IPS-20b (cell line): Measurements from ENCODE around the gene BSN.

ENCODE experiments used
- H3K27ac ChIP-seq: one replicate; pipeline ENCODE4 v1.5.1; 2013; ENCODE audit warnings: low read length
- H3K27me3 ChIP-seq: 2 replicates; pipeline ENCODE4 v1.6.1; 2013; ENCODE audit warnings: mild to moderate bottlenecking, low read length, inconsistent platforms; ENCODE audit not compliant: insufficient read depth
- H3K36me3 ChIP-seq: 2 replicates; pipeline ENCODE4 v1.6.1; 2013; ENCODE audit warnings: low read depth, mild to moderate bottlenecking, inconsistent platforms, low read length, moderate library complexity; ENCODE audit not compliant: insufficient read depth
- H3K4me1 ChIP-seq: 2 replicates; pipeline ENCODE4 v1.6.1; 2013; ENCODE audit warnings: mild to moderate bottlenecking, control low read depth, inconsistent platforms, low read length, moderate library complexity; ENCODE audit not compliant: insufficient read depth
- H3K4me3 ChIP-seq: 2 replicates; pipeline ENCODE4 v1.5.1; 2013; ENCODE audit warnings: mild to moderate bottlenecking, low read length, inconsistent platforms
- H3K9ac ChIP-seq: 2 replicates; pipeline ENCODE4 v1.6.1; 2013; ENCODE audit warnings: low read depth, mild to moderate bottlenecking, inconsistent platforms, low read length, moderate library complexity
- H3K9me3 ChIP-seq: 2 replicates; pipeline ENCODE4 v1.6.1; 2013; ENCODE audit warnings: mild to moderate bottlenecking, low read depth, low read length, inconsistent platforms; ENCODE audit not compliant: insufficient read depth

BSN gene

GRCh38 chr3:49699281-49699979 is 145.2 kb downstream of the BSN start:
- Histone ChIP-seq H3K27ac (no peak overlapping the region), H3K27me3 (no peaks in the 10 kb centered on the region), H3K36me3 (peaks cover 20% of the 10 kb centered on the region), H3K4me3 (no peak overlapping the region), H3K9me3 (no peaks in the 10 kb centered on the region), H3K4me1 (0 out of 2 replicates have a peak, but pooled peaks cover 3% of the 10 kb centered on the region), H3K9ac (no peak overlapping the region)

GRCh38 chr3:49700014-49700413 is 145.7 kb downstream of the BSN start:
- Histone ChIP-seq H3K27me3 (no peaks in the 10 kb centered on the region), H3K27ac (no peak overlapping the region), H3K9ac (no peak overlapping the region), H3K4me3 (no peak overlapping the region), H3K4me1 (0 out of 2 replicates have a peak, but pooled peaks cover 3% of the 10 kb centered on the region), H3K36me3 (peaks cover 24% of the 10 kb centered on the region), H3K9me3 (no peaks in the 10 kb centered on the region)

GRCh38 chr3:49700453-49701128 is 146.3 kb downstream of the BSN start:
- Histone ChIP-seq H3K27ac (no peak overlapping the region), H3K9ac (no peak overlapping the region), H3K36me3 (peaks cover 26% of the 10 kb centered on the region)

GRCh38 chr3:49701388-49702077 is 147.3 kb downstream of the BSN start:
- Histone ChIP-seq H3K27ac (no peak overlapping the region), H3K36me3 (peaks cover 32% of the 10 kb centered on the region), H3K9me3 (no peaks in the 10 kb centered on the region), H3K4me1 (0 out of 2 replicates have a peak, but pooled peaks cover 3% of the 10 kb centered on the region), H3K4me3 (no peak overlapping the region), H3K27me3 (no peaks in the 10 kb centered on the region), H3K9ac (no peak overlapping the region)

More at GRCh38 chr3:49700453-49701128, 146.3 kb downstream of the BSN start:
- H3K9me3 ChIP-seq = no peaks in the 10 kb centered on the region
- H3K4me1 ChIP-seq = 0 out of 2 replicates have a peak, but pooled peaks cover 3% of the 10 kb centered on the region
- H3K27me3 ChIP-seq = no peaks in the 10 kb centered on the region
- no peak overlapping the region for H3K4me3 ChIP-seq

GRCh38 chr3:49702672-49703071 is 148.4 kb downstream of the BSN start:
- Histone ChIP-seq H3K27me3 (no peaks in the 10 kb centered on the region), H3K9me3 (no peaks in the 10 kb centered on the region), H3K4me3 (no peak overlapping the region), H3K27ac (no peak overlapping the region), H3K9ac (no peak overlapping the region), H3K36me3 (peaks cover 32% of the 10 kb centered on the region), H3K4me1 (0 out of 2 replicates have a peak, but pooled peaks cover 3% of the 10 kb centered on the region)

- no peak overlapping the region for H3K9ac ChIP-seq
- no peak overlapping the region for H3K27ac ChIP-seq
- H3K4me3 ChIP-seq = no peak overlapping the region
- H3K4me1 ChIP-seq = 0 out of 2 replicates have a peak, but pooled peaks cover 3% of the 10 kb centered on the region
- no peaks in the 10 kb centered on the region for H3K27me3 ChIP-seq
- no peaks in the 10 kb centered on the region for H3K9me3 ChIP-seq
- H3K36me3 ChIP-seq = peaks cover 28% of the 10 kb centered on the region
These were observed 149.2 kb downstream of the BSN start for GRCh38 chr3:49703443-49703927.

- H3K36me3 ChIP-seq = peaks cover 28% of the 10 kb centered on the region
- no peak overlapping the region for H3K27ac ChIP-seq
- no peak overlapping the region for H3K4me3 ChIP-seq
- 0 out of 2 replicates have a peak, but pooled peaks cover 3% of the 10 kb centered on the region for H3K4me1 ChIP-seq
- H3K9ac ChIP-seq = no peak overlapping the region
- no peaks in the 10 kb centered on the region for H3K9me3 ChIP-seq
- H3K27me3 ChIP-seq = no peaks in the 10 kb centered on the region
These were observed 149.7 kb downstream of the BSN start for GRCh38 chr3:49703956-49704355.

GRCh38 chr3:49704629-49705028 is 150.4 kb downstream of the BSN start:
- Histone ChIP-seq H3K9me3 (no peaks in the 10 kb centered on the region), H3K4me1 (0 out of 2 replicates have a peak, but pooled peaks cover 3% of the 10 kb centered on the region), H3K4me3 (no peak overlapping the region), H3K9ac (no peak overlapping the region), H3K36me3 (peaks cover 28% of the 10 kb centered on the region), H3K27me3 (no peaks in the 10 kb centered on the region), H3K27ac (no peak overlapping the region)

- Histone ChIP-seq H3K27ac (no peak overlapping the region), H3K27me3 (no peaks in the 10 kb centered on the region), H3K9me3 (no peaks in the 10 kb centered on the region), H3K4me3 (no peak overlapping the region), H3K36me3 (peaks cover 22% of the 10 kb centered on the region), H3K4me1 (0 out of 2 replicates have a peak, but pooled peaks cover 3% of the 10 kb centered on the region), H3K9ac (no peak overlapping the region)
These were observed 151.2 kb downstream of the BSN start for GRCh38 chr3:49705390-49705960.

- Histone ChIP-seq H3K9ac (no peak overlapping the region), H3K27me3 (no peaks in the 10 kb centered on the region), H3K9me3 (no peaks in the 10 kb centered on the region), H3K4me3 (no peak overlapping the region), H3K36me3 (peaks cover 19% of the 10 kb centered on the region), H3K27ac (no peak overlapping the region), H3K4me1 (no peaks in the 10 kb centered on the region)
These were observed 152.3 kb downstream of the BSN start for GRCh38 chr3:49706456-49707112.

GRCh38 chr3:49707113-49707480 is 152.8 kb downstream of the BSN start:
- H3K4me3 ChIP-seq = no peak overlapping the region
- peaks cover 19% of the 10 kb centered on the region for H3K36me3 ChIP-seq
- no peak overlapping the region for H3K9ac ChIP-seq
- no peak overlapping the region for H3K27ac ChIP-seq
- no peaks in the 10 kb centered on the region for H3K27me3 ChIP-seq
- H3K4me1 ChIP-seq = no peaks in the 10 kb centered on the region
- no peaks in the 10 kb centered on the region for H3K9me3 ChIP-seq
